Activated effector memory CD4-positive, alpha-beta T cell treated with anti-CD3 and anti-CD28 coated beads, Interleukin-2, amount 50 U/mL, for 16 hours (primary cell): Measurements from ENCODE around the gene TBC1D16.

Experiments used
- DNase-seq: peaks from one replicate; pipeline ENCODE4 v3.0.0-alpha.2; 2020

The TBC1D16 gene, protein sequence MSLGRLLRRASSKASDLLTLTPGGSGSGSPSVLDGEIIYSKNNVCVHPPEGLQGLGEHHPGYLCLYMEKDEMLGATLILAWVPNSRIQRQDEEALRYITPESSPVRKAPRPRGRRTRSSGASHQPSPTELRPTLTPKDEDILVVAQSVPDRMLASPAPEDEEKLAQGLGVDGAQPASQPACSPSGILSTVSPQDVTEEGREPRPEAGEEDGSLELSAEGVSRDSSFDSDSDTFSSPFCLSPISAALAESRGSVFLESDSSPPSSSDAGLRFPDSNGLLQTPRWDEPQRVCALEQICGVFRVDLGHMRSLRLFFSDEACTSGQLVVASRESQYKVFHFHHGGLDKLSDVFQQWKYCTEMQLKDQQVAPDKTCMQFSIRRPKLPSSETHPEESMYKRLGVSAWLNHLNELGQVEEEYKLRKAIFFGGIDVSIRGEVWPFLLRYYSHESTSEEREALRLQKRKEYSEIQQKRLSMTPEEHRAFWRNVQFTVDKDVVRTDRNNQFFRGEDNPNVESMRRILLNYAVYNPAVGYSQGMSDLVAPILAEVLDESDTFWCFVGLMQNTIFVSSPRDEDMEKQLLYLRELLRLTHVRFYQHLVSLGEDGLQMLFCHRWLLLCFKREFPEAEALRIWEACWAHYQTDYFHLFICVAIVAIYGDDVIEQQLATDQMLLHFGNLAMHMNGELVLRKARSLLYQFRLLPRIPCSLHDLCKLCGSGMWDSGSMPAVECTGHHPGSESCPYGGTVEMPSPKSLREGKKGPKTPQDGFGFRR

GRCh38 chr17:80035687-80035936, at the start of gene TBC1D16:
Gene TBC1D16 (minus strand): TSS chr17:80035872. CDS start chr17:80013547, 22,325 bp downstream.
- no peak for DNase-seq

GRCh38 chr17:80084773-80085172, 49.1 kb upstream of the TBC1D16 start:
- DNase-seq: no peak

GRCh38 chr17:80083136-80083661, 47.5 kb upstream of the TBC1D16 start:
- DNase-seq: no peak

GRCh38 chr17:80082403-80083135, 46.9 kb upstream of the TBC1D16 start:
- DNase-seq: peak; percentile 82

- no peak for DNase-seq
Observed at GRCh38 chr17:80081596-80081995, 45.9 kb upstream of the TBC1D16 start.

- no peak for DNase-seq
Observed at GRCh38 chr17:80080081-80080480, 44.4 kb upstream of the TBC1D16 start.

DNA sequence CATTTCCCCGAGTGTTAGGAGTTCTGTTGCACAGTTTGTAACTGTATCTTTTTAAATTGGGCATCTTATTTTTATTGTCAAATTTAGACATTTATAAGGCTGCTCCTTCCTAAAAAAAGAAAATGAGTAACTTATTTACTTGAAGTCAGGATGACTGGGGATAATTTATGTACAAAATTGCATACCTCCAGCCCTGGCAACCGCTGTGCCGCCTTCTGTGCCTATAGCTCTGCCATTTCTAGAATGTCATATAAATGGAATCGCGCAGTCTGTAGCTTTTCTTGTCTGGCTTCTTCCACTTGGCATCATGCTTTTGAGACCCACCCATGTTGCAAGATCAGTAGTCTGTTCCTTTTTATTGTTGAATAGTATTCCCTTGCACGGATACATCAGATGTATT, 36.7 kb upstream of the TBC1D16 start:
- DNase-seq: no peak

- no peak for DNase-seq
Observed at GRCh38 chr17:80071116-80071841, 35.6 kb upstream of the TBC1D16 start.

- DNase-seq: no peak
Observed at GRCh38 chr17:80070375-80071115, 34.9 kb upstream of the TBC1D16 start.

- no peak for DNase-seq
Observed at GRCh38 chr17:80068301-80069222, 32.9 kb upstream of the TBC1D16 start.

GRCh38 chr17:80067393-80067986, 31.8 kb upstream of the TBC1D16 start:
- DNase-seq: no peak

DNA sequence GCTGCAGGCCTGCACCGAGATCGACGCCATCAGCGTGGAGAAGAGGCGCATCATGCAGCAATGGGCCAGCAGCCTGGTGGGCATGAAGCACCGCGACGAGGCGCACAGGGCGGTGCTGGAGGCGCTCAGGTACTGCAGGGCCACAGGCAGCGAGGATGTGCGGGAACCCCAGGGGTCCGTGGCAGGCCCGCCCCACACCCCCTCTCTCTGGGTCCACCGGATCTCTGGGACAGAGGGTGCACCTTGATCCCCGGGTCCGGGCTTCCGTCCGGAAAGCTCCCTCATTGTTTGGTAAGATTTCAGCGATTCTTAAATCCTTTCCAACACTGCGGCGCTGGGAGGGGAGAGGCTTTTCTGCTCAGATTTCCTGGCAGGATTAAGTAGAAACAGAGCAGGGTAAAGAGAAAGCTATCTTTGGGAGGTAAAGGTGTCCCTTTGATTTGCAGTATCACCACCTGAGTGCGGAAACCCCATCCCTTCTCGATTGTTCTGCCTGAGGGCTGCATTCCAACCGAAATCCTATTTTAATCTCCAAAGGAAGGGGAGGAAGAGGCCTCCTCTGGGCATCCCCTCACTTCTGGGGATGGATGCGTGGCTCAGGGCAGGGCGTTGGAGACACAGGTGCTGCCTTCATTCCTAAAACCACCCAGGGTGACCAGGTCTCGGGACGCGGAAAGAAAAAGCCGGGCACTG, 30.0 kb upstream of the TBC1D16 start:
- no peak for DNase-seq

DNA sequence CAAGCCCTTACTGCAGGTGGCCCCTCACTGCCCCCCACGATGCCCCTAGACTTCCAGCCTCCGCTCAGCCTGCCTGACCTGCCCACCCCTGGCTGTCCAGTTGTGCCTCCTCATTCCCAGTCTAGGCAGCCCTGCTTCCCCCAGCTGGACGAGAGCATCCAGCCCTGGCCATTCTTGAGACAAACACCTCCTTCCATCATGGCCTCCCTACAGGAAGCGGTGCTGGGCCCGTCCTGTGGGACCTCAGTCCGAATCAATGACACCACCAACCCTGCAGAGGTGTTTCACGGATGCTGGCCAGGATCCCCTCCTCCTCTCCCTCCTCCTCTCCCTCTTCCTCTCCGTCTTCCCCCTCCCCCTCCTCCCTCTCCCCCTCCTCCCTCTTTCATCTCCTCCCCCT, 29.0 kb upstream of the TBC1D16 start:
- no peak for DNase-seq

DNA sequence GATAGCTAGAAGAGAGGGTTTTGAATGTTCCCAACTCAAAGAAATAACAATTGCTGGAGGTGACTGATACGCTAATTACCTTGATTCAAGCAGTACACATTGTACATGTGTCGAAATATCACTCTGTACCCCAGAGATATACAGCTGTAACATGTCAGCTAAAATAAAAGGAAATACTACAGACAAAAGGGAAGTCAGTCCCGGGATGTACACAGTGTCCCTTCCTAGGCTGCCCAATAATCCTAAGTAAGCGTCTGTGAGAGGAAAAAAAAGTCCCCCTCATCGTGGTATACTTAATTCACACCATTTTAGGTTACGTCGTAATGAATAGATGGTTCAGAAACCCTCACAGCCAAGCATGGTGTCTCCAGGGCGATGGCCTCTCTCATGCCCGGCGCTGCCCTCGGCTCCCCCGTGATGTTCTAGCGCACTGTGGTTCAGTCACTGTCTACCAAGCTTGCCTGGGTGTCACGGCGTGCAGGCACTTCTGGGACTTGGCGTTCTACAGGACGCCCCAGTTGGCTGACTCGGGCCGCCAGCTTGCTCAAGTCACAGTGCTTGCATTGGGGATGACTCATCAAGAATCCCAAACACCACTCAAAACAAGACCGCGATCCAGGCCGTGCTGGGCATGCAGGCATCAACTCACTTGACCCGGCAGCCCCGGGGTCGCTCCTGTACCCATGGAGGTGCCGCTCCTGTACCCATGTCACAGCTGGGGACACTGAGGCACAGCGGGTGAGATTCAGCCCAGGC, 28.3 kb upstream of the TBC1D16 start:
- DNase-seq: no peak

- no peak for DNase-seq
Observed at GRCh38 chr17:80061421-80061820, 25.7 kb upstream of the TBC1D16 start.

DNA sequence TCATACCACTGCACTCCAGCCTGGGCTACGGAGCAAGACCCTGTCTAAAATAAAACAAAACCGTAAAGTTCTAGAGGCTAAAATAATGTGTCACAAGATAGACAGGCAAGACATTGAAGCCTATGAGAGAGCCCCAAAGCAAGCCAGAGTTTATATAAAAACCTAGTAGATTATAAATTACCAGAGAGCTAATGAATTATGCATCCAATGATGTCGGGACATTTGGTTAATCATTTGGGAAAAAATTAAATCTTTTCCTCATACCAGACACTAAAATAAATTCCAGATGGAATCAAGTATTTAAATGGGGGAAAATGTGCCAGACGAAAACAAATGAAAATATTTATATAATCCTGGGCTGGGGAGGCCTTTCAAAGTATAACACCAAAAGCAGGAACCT, 25.0 kb upstream of the TBC1D16 start:
- DNase-seq: no peak

DNA sequence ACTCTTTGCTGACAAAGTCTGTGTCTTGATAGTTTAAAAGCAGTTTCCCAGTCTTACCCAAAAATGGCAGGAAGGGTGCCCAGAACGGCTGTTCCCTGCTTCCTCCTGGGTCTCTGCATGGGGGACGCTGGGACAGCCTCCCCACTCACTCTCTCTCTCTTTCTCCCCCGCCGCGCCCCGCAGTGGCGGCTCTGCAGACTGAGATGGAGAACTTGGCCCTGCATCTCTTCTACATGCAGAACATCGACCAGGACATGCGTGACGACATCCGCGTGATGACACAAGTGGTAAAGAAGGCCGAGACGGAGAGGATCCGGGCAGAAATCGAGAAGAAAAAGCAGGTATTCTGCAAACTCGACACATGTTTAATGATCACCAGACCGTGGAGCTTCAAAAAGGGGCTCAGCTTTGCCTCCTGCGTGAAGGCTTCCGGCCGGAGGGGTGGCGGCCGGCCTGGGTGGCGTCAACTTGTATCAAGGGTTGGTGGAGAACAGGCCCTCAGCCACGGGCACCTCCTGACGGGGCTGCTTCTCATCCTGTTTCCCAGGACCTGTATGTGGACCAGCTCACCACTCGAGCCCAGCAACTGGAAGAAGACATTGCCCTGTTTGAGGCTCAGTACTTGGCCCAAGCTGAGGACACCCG, 22.8 kb upstream of the TBC1D16 start:
- DNase-seq: no peak

DNA sequence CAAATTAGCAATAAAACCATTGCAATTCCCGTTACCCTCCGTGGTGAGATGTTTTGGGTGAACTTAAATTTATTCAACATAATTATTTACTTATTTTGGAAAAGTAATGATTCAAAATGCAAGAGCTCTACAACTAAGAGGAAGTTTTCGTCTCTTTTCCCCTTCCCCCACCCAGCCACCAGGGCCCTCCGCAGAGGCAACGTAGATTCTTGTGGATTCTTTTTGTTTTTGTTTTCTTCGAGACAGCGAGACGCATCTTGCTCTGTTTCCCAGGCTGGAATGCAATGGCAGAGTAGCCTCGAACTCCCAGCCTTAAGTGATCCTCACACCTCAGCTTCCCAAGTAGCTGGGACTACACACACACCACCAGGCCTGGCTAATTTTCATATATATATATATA, 19.9 kb upstream of the TBC1D16 start:
- DNase-seq: no peak

DNA sequence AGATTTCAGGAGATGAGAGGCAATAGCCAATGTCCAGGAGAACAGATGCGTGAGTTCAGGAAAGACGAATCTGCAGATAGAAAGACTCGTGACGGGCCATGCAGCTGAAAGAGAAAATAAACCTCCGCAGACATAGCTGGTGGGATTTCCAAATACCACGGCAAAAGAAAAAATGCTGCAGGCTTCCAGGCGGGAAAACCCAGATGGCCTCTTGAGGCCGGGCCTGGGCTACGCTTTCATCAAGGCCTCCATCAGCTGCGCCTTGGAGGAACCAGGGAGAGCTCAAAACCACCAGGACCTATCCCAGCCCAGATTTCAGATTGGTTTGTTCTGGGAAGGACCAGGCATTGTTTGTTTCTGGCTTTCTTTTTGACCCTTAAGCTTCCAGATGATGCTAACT, 17.4 kb upstream of the TBC1D16 start:
- no peak for DNase-seq
